GM18907 (cell line): Measurements from ENCODE around the gene MISP.
"Not testable (repeated sequence)": the region's sequence is repeated elsewhere in the genome, so short reads cannot be mapped to it uniquely, and the experiment has no call there.

ENCODE experiments used
- ATAC-seq: cut with Tn5 transposase; IDR thresholded peaks from one replicate; pipeline ENCODE4 v1.9.1; 2021; ENCODE audit warnings: mild to moderate bottlenecking, moderate library complexity; ENCODE audit not compliant: unreplicated experiment

The MISP gene

GRCh38 chr19:750640-751423 lies at the start of gene MISP:
Gene MISP (plus strand): TSS chr19:751112. CDS start chr19:756947, 5,835 bp downstream.
- ATAC-seq, result no peak

- not testable (repeated sequence) for ATAC-seq
These were observed 48.1 kb upstream of the MISP start for GRCh38 chr19:702847-703246.

GRCh38 chr19:703329-703650 lies 47.6 kb upstream of the MISP start:
- ATAC-seq, result no peak

- no peak for ATAC-seq
These were observed 47.1 kb upstream of the MISP start for GRCh38 chr19:703651-704446.

- no peak for ATAC-seq
These were observed 46.5 kb upstream of the MISP start for GRCh38 chr19:704447-704741.

GRCh38 chr19:708154-709143 lies 42.5 kb upstream of the MISP start, which contains the start of gene PALM:
Gene PALM (plus strand): TSS chr19:708935. CDS start chr19:709147, 212 bp downstream.
- ATAC-seq, result no peak

- no peak for ATAC-seq
These were observed 41.5 kb upstream of the MISP start for GRCh38 chr19:709196-709964.

GRCh38 chr19:709965-710571 lies 40.8 kb upstream of the MISP start:
- no peak for ATAC-seq

- ATAC-seq, result no peak
These were observed 40.1 kb upstream of the MISP start for GRCh38 chr19:710767-711166.

GRCh38 chr19:711254-711653 lies 39.7 kb upstream of the MISP start:
- ATAC-seq, result no peak

- no peak for ATAC-seq
These were observed 35.6 kb upstream of the MISP start for GRCh38 chr19:715347-715746.

GRCh38 chr19:718251-718951 lies 32.5 kb upstream of the MISP start:
- no peak for ATAC-seq

GRCh38 chr19:718991-719512 lies 31.9 kb upstream of the MISP start:
- no peak for ATAC-seq

- no peak for ATAC-seq
These were observed 31.1 kb upstream of the MISP start for GRCh38 chr19:719636-720344.

- ATAC-seq, result no peak
These were observed 30.4 kb upstream of the MISP start for GRCh38 chr19:720345-721160.

GRCh38 chr19:722553-723101 lies 28.3 kb upstream of the MISP start:
- ATAC-seq, result no peak

- ATAC-seq, result no peak
These were observed 27.7 kb upstream of the MISP start for GRCh38 chr19:723247-723646.
